OCI-LY1 (cell line): ENCODE results near the gene PACRG.

Experiments used
- CTCF ChIP-seq: fragments of 200-600 bp; sonication (generic), shearing (Covaris generic); IDR thresholded peaks from 2 replicates; pipeline ENCODE4 v1.5.1; 2017; ENCODE audit warnings: mild to moderate bottlenecking, antibody characterized with exemption, low read length, moderate library complexity, mixed read lengths
- EZH2 ChIP-seq: fragments of 200-600 bp; sonication (generic), shearing (Covaris generic); IDR thresholded peaks from 2 replicates; pipeline ENCODE4 v1.8.0; 2017; ENCODE audit warnings: borderline replicate concordance, mixed run types, mild to moderate bottlenecking, antibody characterized with exemption, low read length, moderate library complexity, mixed read lengths

DNA sequence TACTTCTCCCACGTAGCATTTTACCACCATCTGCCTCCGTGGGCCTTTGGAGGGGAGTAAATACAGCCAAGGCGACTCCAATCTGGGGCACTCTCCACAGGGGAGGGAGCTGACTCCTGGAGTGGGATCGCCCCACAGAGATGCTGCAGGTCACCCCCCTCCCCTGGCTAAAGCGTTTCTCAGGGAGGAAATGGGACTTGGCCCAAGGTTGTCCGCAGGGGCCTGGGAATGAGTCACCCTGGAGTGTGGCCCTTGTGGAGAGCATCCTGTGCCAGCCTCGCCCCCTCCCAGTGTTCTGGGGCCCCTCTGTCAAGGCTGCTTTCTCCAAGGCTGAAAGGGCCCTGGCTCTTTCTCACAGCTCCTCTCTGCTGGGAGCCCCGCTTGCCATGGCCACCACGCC, 602.2 kb downstream of the PACRG start:
- TF ChIP-seq CTCF (no peak), EZH2 (no peak)
